ENCODE data around the gene CXCL12. TPM values are rescaled to one million over a fixed set of nuclear protein-coding genes. Genes with fewer than 3 reads are reported as not detected.

CXCL12 gene
- total RNA-seq, 6 experiments from 2014 or later: 111 to 241 (median 197) TPM

DNA sequence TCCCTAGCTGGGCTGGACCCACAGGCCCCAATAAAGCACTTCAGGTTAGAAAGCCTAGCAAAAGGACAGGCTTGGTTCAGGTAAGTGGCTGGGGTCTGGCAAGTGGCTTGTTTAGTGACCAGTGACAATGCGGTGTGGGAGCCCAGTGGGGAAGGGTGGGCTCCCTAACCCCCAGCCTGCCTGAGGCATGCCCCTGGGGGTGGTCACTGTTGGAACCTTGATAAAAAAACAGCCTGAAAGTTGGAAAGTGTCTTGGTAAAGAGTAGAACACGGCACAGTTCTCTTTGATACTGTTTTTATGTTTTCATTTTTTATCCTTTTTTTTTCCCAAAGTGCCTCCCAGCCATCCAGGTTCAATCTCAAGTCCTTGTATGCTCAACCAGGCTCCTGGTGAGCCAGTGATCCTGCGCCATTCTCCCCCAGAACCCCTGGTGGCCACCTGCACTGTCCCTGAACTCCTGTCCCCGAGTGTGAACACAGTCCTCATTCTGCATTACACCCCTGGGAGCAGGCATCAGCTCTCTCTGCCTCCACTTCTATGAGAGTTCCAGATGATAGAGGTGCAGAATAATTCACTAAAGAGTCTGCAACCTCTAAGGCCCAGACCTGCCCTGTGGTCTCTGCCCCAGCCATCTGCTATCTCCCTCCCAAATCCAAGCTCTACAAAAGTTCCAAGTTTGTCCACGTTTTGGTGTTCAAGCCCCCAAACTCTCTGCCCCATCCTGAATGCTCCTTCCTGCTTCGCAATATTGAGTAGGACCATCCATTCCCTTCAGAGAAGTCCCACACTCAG lies 15.0 kb upstream of the CXCL12 start:
- H3K4me1 Mint-ChIP-seq (ENCODE audit: low read depth): peaks cover 16% of the 10 kb centered on the region
- peaks cover 8% of the 10 kb centered on the region for H3K27me3 Mint-ChIP-seq (ENCODE audit: insufficient read depth)
- H3K4me3 Mint-ChIP-seq: no peak overlapping the region
- no peak for DNase-seq
- no peaks in the 10 kb centered on the region for H3K9me3 Mint-ChIP-seq
- H3K36me3 Mint-ChIP-seq (ENCODE audit: low read depth): no peaks in the 10 kb centered on the region
- H3K27ac Mint-ChIP-seq: no peak overlapping the region
- TF ChIP-seq, protein P1, sequence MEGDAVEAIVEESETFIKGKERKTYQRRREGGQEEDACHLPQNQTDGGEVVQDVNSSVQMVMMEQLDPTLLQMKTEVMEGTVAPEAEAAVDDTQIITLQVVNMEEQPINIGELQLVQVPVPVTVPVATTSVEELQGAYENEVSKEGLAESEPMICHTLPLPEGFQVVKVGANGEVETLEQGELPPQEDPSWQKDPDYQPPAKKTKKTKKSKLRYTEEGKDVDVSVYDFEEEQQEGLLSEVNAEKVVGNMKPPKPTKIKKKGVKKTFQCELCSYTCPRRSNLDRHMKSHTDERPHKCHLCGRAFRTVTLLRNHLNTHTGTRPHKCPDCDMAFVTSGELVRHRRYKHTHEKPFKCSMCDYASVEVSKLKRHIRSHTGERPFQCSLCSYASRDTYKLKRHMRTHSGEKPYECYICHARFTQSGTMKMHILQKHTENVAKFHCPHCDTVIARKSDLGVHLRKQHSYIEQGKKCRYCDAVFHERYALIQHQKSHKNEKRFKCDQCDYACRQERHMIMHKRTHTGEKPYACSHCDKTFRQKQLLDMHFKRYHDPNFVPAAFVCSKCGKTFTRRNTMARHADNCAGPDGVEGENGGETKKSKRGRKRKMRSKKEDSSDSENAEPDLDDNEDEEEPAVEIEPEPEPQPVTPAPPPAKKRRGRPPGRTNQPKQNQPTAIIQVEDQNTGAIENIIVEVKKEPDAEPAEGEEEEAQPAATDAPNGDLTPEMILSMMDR (IDR thresholded peaks at IDR 0.05): no peak

DNA sequence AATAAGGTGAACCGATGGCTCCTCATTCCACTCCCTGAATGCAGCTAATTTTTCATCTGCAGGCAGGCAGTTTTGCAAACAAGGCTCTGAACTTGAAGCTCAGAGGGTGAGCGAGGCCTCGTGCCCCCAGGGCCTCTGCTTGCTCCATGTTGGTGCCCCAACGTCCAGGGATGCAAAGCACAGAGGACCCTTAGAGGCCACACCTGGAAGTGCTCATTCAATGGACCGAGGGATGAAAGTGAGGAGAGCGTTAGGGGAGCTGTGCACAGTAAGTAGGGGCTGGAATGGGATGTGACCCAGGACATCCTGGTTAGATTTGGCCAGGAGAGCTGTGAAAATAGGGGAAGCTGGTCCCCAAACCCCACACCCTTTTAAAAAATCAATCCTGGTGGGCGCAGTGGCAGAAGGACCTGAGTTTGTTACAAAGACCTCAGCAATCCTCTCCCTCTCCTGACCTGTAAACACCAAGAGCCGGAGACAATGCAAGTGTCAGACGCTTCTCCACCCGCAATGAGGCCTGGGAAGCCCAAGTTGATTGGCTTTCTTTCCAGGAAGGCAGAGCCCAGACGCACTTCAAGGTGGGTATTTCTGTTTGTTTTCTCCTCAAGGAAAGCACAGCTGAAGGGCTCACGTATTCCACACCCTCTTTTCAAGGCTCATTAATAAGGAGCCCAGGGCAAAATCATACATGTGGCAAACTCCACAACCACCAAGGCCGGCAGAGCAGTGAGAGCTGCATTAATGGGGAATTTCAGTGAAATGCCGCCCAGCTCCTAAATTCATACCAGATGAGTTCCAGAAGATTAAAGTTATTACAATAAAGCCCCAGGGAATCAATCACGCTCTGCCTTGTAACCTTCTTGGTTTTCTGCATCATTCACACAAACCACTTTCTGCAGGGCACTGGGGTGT lies 14.1 kb upstream of the CXCL12 start:
- peaks cover 16% of the 10 kb centered on the region for H3K4me1 Mint-ChIP-seq (ENCODE audit: low read depth)
- DNase-seq: no peak
- peaks cover 8% of the 10 kb centered on the region for H3K27me3 Mint-ChIP-seq (ENCODE audit: insufficient read depth)
- TF ChIP-seq, protein P1 (IDR thresholded peaks at IDR 0.05): no peak
- H3K4me3 Mint-ChIP-seq: no peak overlapping the region
- no peaks in the 10 kb centered on the region for H3K9me3 Mint-ChIP-seq
- no peak overlapping the region for H3K27ac Mint-ChIP-seq
- H3K36me3 Mint-ChIP-seq (ENCODE audit: low read depth): no peaks in the 10 kb centered on the region

DNA sequence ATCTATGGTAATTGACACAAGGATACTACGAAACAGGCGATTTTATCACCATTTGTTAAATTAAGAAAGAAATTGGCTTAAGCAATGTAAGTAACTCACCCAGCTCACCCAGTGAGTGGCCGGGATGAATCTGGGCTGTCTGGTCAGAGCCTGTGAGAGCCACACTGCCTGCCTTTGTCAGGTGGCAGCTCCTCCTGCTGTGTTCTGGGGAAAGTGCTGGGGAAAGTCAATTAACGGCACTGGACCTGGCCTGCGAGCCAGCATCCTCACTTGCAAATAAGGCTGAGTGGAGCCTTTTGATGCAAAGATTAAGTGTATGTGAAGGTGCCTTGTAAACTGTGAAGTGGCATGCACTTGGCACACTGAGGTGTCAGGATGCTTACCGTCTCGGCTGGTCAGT lies 13.4 kb upstream of the CXCL12 start:
- TF ChIP-seq, protein P1 (IDR thresholded peaks at IDR 0.05): no peak
- peaks cover 8% of the 10 kb centered on the region for H3K27me3 Mint-ChIP-seq (ENCODE audit: insufficient read depth)
- H3K9me3 Mint-ChIP-seq: no peaks in the 10 kb centered on the region
- H3K4me1 Mint-ChIP-seq (ENCODE audit: low read depth): peaks cover 21% of the 10 kb centered on the region
- no peak for DNase-seq
- H3K4me3 Mint-ChIP-seq: no peak overlapping the region
- H3K27ac Mint-ChIP-seq: no peak overlapping the region
- no peaks in the 10 kb centered on the region for H3K36me3 Mint-ChIP-seq (ENCODE audit: low read depth)

DNA sequence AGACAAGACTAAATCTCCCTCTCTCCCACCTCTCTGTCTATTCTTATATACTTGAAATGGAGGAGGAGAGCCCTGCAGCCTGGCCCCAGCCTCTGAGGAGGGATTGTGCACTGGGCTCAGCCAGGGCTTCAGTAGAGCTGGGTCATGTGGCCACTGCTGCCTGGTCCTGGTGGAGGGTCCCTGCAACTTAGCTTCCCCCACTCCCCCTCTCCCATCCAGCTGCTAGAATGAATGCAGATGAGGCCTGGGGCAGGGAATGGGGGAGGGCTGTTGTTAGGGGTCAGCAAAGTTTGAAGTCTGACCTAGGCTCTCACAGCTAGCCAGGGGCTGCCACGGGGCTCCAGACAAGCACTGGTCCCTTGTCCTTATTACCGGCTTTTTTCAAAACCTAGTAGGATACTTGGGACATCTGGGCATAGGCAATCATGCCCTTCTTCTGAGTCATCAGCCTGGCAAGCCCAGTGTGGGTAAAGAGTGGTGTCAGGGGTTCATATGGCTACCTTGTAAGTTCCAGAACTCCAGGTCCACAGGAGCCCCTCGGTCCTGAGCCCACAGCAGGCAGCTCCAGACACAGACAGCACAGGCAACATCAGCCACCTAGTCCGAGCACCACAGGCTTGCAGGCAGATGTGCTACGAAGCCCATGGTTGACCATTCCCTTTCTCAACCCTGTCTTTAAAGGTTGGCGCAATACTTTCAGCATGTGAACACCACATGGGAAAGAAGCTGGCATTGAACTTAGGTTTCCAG lies 12.8 kb upstream of the CXCL12 start:
- H3K27me3 Mint-ChIP-seq (ENCODE audit: insufficient read depth): peaks cover 6% of the 10 kb centered on the region
- H3K27ac Mint-ChIP-seq: no peak overlapping the region
- H3K9me3 Mint-ChIP-seq: no peaks in the 10 kb centered on the region
- DNase-seq: no peak
- H3K36me3 Mint-ChIP-seq (ENCODE audit: low read depth): no peaks in the 10 kb centered on the region
- H3K4me3 Mint-ChIP-seq: no peak overlapping the region
- H3K4me1 Mint-ChIP-seq (ENCODE audit: low read depth): peaks cover 24% of the 10 kb centered on the region
- TF ChIP-seq, protein P1 (IDR thresholded peaks at IDR 0.05): no peak

DNA sequence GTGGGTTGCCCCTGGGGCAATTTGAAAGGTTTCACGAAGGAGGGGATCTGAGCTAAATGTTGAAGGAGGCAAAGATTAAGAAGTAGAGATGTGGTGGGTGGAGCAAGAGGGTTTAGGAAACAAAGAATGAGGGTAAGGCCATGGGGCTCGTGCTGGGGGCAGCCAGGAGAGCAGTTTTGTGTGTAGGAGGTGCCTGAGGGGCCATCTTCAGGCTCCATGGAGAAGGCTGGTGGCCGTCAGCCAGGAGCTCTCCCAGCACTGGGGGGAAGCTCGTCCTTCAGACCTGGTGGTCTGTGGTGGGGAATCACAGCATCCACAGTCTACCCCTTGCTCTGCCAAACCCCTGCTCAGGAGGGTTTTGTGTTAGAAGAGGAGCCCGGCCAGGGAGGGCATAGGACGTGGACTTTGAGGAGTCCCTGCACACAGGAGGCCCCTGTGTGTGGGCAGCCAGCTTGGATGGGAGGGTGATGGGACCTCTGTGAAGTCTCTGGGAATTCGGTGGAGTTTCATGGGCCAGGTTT lies 11.8 kb upstream of the CXCL12 start:
- no peak overlapping the region for H3K27ac Mint-ChIP-seq
- TF ChIP-seq, protein P1 (IDR thresholded peaks at IDR 0.05): no peak
- DNase-seq: no peak
- H3K4me1 Mint-ChIP-seq (ENCODE audit: low read depth): peaks cover 16% of the 10 kb centered on the region
- H3K36me3 Mint-ChIP-seq (ENCODE audit: low read depth): no peaks in the 10 kb centered on the region
- peaks cover 6% of the 10 kb centered on the region for H3K27me3 Mint-ChIP-seq (ENCODE audit: insufficient read depth)
- no peaks in the 10 kb centered on the region for H3K9me3 Mint-ChIP-seq
- no peak overlapping the region for H3K4me3 Mint-ChIP-seq
